OCI-LY7 (cell line): ENCODE measurements around the gene MPDZ. TPM values are rescaled to one million over a fixed set of nuclear protein-coding genes. Genes with fewer than 3 reads are reported as not detected.

ENCODE experiments used
- BruUV-seq: library from RNA; stranded (reverse); fragments of 400-500 nt; replicated peaks from 2 replicates; lab custom pipeline; 2021; lab: Mats Ljungman, UMichigan
- CTCF ChIA-PET: fragments of 300-600 bp; sonication (Branson Sonifier 250); formaldehyde crosslinking; loops from one replicate; lab custom pipeline; 2022; ENCODE audit warnings: antibody characterized with exemption; ENCODE audit not compliant: unreplicated experiment; lab: Charles Lee
- POLR2A ChIA-PET: fragments of 300-600 bp; sonication (Branson Sonifier 250); formaldehyde crosslinking; loops from one replicate; lab custom pipeline; 2022; ENCODE audit warnings: antibody characterized with exemption; lab: Charles Lee
- DNase-seq: peaks from one replicate; pipeline ENCODE4 v3.0.0-alpha.2; 2015; ENCODE audit warnings: low spot score
- H2AFZ ChIP-seq: fragments of 200-600 bp; sonication (generic), shearing (Covaris generic); 2 replicates; pipeline ENCODE4 v1.6.1; 2014; ENCODE audit warnings: mild to moderate bottlenecking, antibody characterized with exemption, low read length, moderate library complexity
- H3K27ac ChIP-seq: fragments of 200-600 bp; sonication (generic); 2 replicates; pipeline ENCODE4 v1.5.1; 2014; ENCODE audit warnings: mixed run types, low read depth, mild to moderate bottlenecking, moderate library complexity, low read length, inconsistent platforms; ENCODE audit not compliant: poor library complexity, severe bottlenecking
- H3K36me3 ChIP-seq: fragments of 200-600 bp; sonication (generic); 2 replicates; pipeline ENCODE4 v1.6.1; 2014; ENCODE audit warnings: mild to moderate bottlenecking, antibody characterized with exemption, low read length, moderate library complexity, mixed read lengths; ENCODE audit not compliant: insufficient read depth
- H3K4me1 ChIP-seq: fragments of 200-600 bp; sonication (generic); 2 replicates; pipeline ENCODE4 v1.5.1; 2014; ENCODE audit warnings: mild to moderate bottlenecking, low read length; ENCODE audit not compliant: insufficient read depth, poor library complexity, severe bottlenecking
- H3K4me2 ChIP-seq: fragments of 200-600 bp; sonication (generic); 2 replicates; pipeline ENCODE4 v1.6.1; 2014; ENCODE audit warnings: mild to moderate bottlenecking, low read length
- H3K4me3 ChIP-seq: fragments of 200-600 bp; sonication (generic); 2 replicates; pipeline ENCODE4 v1.5.1; 2014; ENCODE audit warnings: mild to moderate bottlenecking, low read depth, low read length; ENCODE audit not compliant: poor library complexity, severe bottlenecking
- H3K79me2 ChIP-seq: fragments of 200-600 bp; sonication (generic); 2 replicates; pipeline ENCODE4 v1.6.1; 2016; ENCODE audit warnings: low read depth, mild to moderate bottlenecking, low read length, moderate library complexity, mixed read lengths; ENCODE audit not compliant: insufficient read depth
- H3K9me2 ChIP-seq: fragments of 200-600 bp; sonication (generic); 2 replicates; pipeline ENCODE4 v1.6.1; 2016; ENCODE audit warnings: mild to moderate bottlenecking, low read length, mixed read lengths; ENCODE audit not compliant: insufficient read depth
- H3K9me3 ChIP-seq: fragments of 200-600 bp; sonication (generic); 2 replicates; pipeline ENCODE4 v1.6.1; 2014; ENCODE audit warnings: mild to moderate bottlenecking, mixed run types, low read length, mixed read lengths
- H4K20me1 ChIP-seq: fragments of 200-600 bp; sonication (generic); 2 replicates; pipeline ENCODE4 v1.6.1; 2014; ENCODE audit warnings: mild to moderate bottlenecking, antibody characterized with exemption, low read length, moderate library complexity, mixed read lengths; ENCODE audit not compliant: insufficient read depth
- CTCF ChIP-seq: fragments of 200-600 bp; sonication (generic); conservative IDR thresholded peaks from 2 replicates; pipeline ENCODE4 v1.5.1; 2014; ENCODE audit warnings: mild to moderate bottlenecking, antibody characterized with exemption, low read length, moderate library complexity, mixed read lengths
- EZH2phosphoT487 ChIP-seq: fragments of 200-600 bp; sonication (generic); IDR thresholded peaks from 2 replicates; pipeline ENCODE4 v1.6.1; 2018; ENCODE audit warnings: low read depth, borderline replicate concordance, mild to moderate bottlenecking, mixed run types, antibody characterized with exemption, low read length, moderate library complexity, mixed read lengths
- intact Hi-C: fragments of 100-400 bp; cut with micrococcal nuclease; formaldehyde crosslinking; loops from one replicate; pipeline ENCODE4 v1.10.0; 2022; ENCODE audit not compliant: unreplicated experiment
- total RNA-seq, 2 experiments: library from RNA; depleted of rRNA in 1 of 2; stranded (reverse); fragments of >200 nt in 1 of 2; shearing (Covaris generic) in 1 of 2; gene quantifications; 2 replicates each; pipeline ENCODE4 v1.2.3, GENCODE V29; 2014 to 2022

The MPDZ gene
- total RNA-seq, 2 experiments from 2014 or later, result not detected

DNA sequence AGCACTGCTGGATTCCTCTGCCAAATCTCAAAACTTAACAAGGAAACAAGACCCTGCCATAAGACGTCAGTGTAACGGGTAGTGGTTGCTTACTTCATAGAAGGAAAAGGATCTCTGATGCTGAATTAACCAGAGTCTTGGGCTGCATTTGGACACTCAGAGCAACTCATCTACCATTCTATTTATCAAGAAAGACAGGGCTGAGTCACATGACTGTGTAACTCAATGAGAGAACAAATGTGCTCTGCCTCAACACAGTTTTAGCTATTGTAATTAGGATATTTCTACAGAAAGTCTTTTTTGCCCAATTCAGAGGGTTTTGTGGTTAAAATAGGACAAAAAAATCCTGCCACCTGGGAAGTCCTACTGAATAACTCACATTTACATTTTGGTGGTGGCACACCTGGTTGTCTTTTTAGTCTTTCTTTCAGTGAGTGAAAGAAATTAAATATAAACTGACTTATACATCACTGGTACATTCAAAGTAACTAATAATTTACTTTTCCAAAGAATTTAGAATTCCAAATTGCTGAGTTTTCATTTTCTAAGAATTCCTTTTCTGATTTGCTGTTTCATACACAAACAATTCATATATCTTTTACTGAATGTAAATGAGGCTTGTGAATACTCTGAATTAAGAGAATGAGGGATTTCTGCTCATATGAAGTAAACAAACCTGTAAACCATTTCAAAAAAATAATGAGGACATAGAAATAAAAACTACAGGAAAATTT lies 104.4 kb downstream of the MPDZ start:
- CTCF ChIA-PET, result no interaction called here
- Histone ChIP-seq H3K27ac (no peak overlapping the region), H2AFZ (no peak overlapping the region), H3K4me1 (no peaks in the 10 kb centered on the region), H3K36me3 (no peaks in the 10 kb centered on the region), H3K4me2 (no peak overlapping the region), H3K79me2 (no peaks in the 10 kb centered on the region), H3K4me3 (no peak overlapping the region), H3K9me2 (no peaks in the 10 kb centered on the region), H4K20me1 (no peaks in the 10 kb centered on the region), H3K9me3 (no peaks in the 10 kb centered on the region)
- POLR2A ChIA-PET, result no interaction called here
- intact Hi-C loops, result no loop called here
- DNase-seq, result no peak
- no TSS peak for BruUV-seq
- TF ChIP-seq EZH2phosphoT487 (no peak), CTCF (no peak)

DNA sequence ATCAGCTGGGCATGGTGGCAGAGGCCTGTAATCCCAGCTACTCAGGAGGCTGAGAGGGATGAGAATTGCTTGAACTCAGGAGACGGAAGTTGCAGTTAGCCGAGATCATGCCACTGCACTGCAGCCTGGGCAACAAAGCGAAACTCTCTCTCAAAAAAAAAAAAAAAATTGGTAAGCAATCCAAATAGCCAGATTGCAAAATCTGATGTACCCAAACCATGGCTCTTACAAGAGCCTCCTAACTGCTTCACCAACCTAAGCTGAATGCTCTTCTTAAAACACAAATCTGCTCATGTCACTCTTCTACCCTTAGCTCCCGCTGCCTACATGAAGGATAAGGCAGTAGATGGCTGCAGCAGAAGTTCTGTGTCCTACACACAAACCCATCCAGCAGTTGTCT lies 105.9 kb downstream of the MPDZ start:
- CTCF ChIA-PET, result no interaction called here
- intact Hi-C loops, result no loop called here
- POLR2A ChIA-PET, result interaction anchor here (0.7 kb wide), 1 partner anchor 531 kb away, joined by 6 read pairs; no protein-coding TSS in a partner anchor
- DNase-seq, result no peak
- no peaks in the 10 kb centered on the region for H3K79me2 ChIP-seq
- H3K4me2 ChIP-seq, result no peak overlapping the region
- H3K27ac ChIP-seq, result no peak overlapping the region
- no peaks in the 10 kb centered on the region for H3K9me3 ChIP-seq
- no peaks in the 10 kb centered on the region for H3K9me2 ChIP-seq
- no peaks in the 10 kb centered on the region for H4K20me1 ChIP-seq
- H3K4me3 ChIP-seq, result no peak overlapping the region
- no TSS peak for BruUV-seq
- no peak overlapping the region for H2AFZ ChIP-seq
- no peaks in the 10 kb centered on the region for H3K36me3 ChIP-seq
- TF ChIP-seq CTCF, result no peak
- no peak for TF ChIP-seq EZH2phosphoT487
- H3K4me1 ChIP-seq, result no peaks in the 10 kb centered on the region

DNA sequence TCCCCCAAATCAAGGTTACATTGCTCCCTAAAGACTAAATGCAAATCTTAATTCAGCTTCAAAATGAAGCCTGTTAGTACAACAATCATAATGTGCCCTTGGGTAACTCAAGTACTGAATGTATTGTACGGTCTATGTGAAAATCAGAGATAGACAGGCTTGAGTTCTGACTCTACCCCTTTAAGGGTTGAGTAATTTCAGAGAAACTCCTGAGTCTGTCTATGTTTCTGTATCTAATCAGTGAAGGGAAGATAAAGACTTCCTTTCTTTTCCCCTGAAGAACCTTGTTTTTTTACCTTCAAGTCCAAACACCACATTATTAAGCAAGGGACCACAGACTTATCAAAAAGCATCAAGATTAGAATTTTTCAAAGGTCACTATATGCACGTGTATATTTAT lies 108.2 kb downstream of the MPDZ start:
- no peak overlapping the region for H2AFZ ChIP-seq

More for the DNA sequence above, 108.2 kb downstream of the MPDZ start:
- Histone ChIP-seq H3K27ac (no peak overlapping the region), H3K9me2 (no peaks in the 10 kb centered on the region), H3K9me3 (no peaks in the 10 kb centered on the region), H3K79me2 (no peaks in the 10 kb centered on the region), H4K20me1 (no peaks in the 10 kb centered on the region), H3K4me3 (no peak overlapping the region), H3K4me1 (no peaks in the 10 kb centered on the region), H3K36me3 (no peaks in the 10 kb centered on the region), H3K4me2 (no peak overlapping the region)
- intact Hi-C loops, result no loop called here
- TF ChIP-seq EZH2phosphoT487, result no peak
- no peak for TF ChIP-seq CTCF
- no TSS peak for BruUV-seq
- CTCF ChIA-PET, result no interaction called here
- no peak for DNase-seq
- POLR2A ChIA-PET, result interaction anchor here (1.1 kb wide), 1 partner anchor 19 kb away, joined by 3 read pairs; no protein-coding TSS in a partner anchor
